DND-41 (cell line): ENCODE data around the gene BCL2L1.
A peak's percentile ranks its signal among the peaks of the same experiment; 100 is the strongest.

Source experiments
- ATAC-seq: fragments of 200-7000 bp; cut with Tn5 transposase; 3 replicates; pipeline ENCODE4 v1.9.1; 2021; ENCODE audit warnings: low read depth; ENCODE audit not compliant: insufficient read depth
- DNase-seq: peaks from one replicate; pipeline ENCODE4 v3.0.0-alpha.2; 2020
- H2AFZ ChIP-seq: 2 replicates; pipeline ENCODE4 v1.6.0; 2012; ENCODE audit warnings: low read depth, low read length
- H3K27ac ChIP-seq: 2 replicates; pipeline ENCODE4 v1.5.1; 2012; ENCODE audit warnings: low read length, inconsistent platforms
- H3K27me3 ChIP-seq: fragments of 200-600 bp; sonication (generic); 2 replicates; pipeline ENCODE4 v1.6.0; 2012; ENCODE audit warnings: low read length, mild to moderate bottlenecking, inconsistent platforms; ENCODE audit not compliant: insufficient read depth, poor library complexity
- H3K36me3 ChIP-seq: 2 replicates; pipeline ENCODE4 v1.5.1; 2012; ENCODE audit warnings: low read length, inconsistent platforms; ENCODE audit not compliant: insufficient read depth
- H3K4me1 ChIP-seq: 2 replicates; pipeline ENCODE4 v1.5.1; 2012; ENCODE audit warnings: mild to moderate bottlenecking, low read length; ENCODE audit not compliant: insufficient read depth
- H3K4me2 ChIP-seq: 2 replicates; pipeline ENCODE4 v1.6.0; 2012; ENCODE audit warnings: mild to moderate bottlenecking, moderate library complexity, low read length, inconsistent platforms; ENCODE audit not compliant: insufficient read depth
- H3K4me3 ChIP-seq, 2 experiments: fragments of 200-600 bp in 1 of 2; shearing (Covaris generic) in 1 of 2; 2 replicates each; pipeline ENCODE4 v1.5.1; 2012 to 2016; ENCODE audit warnings: inconsistent platforms in 2 of 2, low read length in 2 of 2, mild to moderate bottlenecking in 2 of 2, low read depth in 1 of 2, moderate library complexity in 1 of 2
- H3K79me2 ChIP-seq: 2 replicates; pipeline ENCODE4 v1.6.0; 2012; ENCODE audit warnings: low read length, inconsistent platforms; ENCODE audit not compliant: insufficient read depth
- H3K9ac ChIP-seq: 2 replicates; pipeline ENCODE4 v1.6.0; 2012; ENCODE audit warnings: low read depth, mild to moderate bottlenecking, inconsistent platforms, low read length, moderate library complexity
- H3K9me3 ChIP-seq: 2 replicates; pipeline ENCODE4 v1.5.1; 2012; ENCODE audit warnings: low read length, moderate library complexity, mild to moderate bottlenecking, inconsistent platforms; ENCODE audit not compliant: insufficient read depth, severe bottlenecking
- H4K20me1 ChIP-seq: 2 replicates; pipeline ENCODE4 v1.6.0; 2012; ENCODE audit warnings: low read length; ENCODE audit not compliant: insufficient read depth
- CTCF ChIP-seq: IDR thresholded peaks from 2 replicates; pipeline ENCODE4 v1.5.1; 2012; ENCODE audit warnings: borderline replicate concordance, low read length, moderate library complexity, mild to moderate bottlenecking; ENCODE audit not compliant: poor library complexity, severe bottlenecking; ENCODE audit errors: extremely low read depth
- EZH2 ChIP-seq: IDR thresholded peaks from 3 replicates; pipeline ENCODE4 v1.6.1; 2012; ENCODE audit warnings: borderline replicate concordance, low read depth, mild to moderate bottlenecking, moderate library complexity, low read length, inconsistent platforms; ENCODE audit not compliant: severe bottlenecking

BCL2L1 gene

DNA sequence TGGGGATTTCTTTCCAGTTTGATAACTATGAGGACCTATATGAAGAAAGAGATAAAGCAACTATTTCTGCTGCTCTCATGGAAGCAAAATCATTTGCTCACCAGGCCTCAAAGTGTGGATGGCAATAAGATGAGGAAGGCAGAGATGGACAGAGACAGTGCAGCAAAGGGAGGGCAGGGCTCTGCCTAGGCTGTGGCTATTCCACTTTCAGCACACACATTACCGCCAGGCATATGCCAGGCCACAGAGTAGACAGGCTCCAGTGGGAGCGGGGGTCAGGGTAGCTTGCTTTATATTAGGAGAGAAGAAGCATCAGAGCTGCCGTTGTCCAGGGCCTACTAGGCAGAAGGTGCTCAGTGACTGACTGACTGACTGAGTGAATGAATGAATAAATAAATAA, 40.9 kb downstream of the BCL2L1 start:
- Histone ChIP-seq H3K9ac (peak overlapping the region; percentile 95), H3K4me2 (peak overlapping the region; percentile 80), H4K20me1 (no peaks in the 10 kb centered on the region), H3K4me3 (peak overlapping the region in 1 of 2 experiments; percentile 66; a peak in 2 of 4 replicates), H3K4me1 (peaks cover 98% of the 10 kb centered on the region), H3K27me3 (no peaks in the 10 kb centered on the region), H3K27ac (peak overlapping the region; percentile 100), H3K9me3 (no peaks in the 10 kb centered on the region), H3K79me2 (peaks cover 92% of the 10 kb centered on the region), H3K36me3 (peaks cover 80% of the 10 kb centered on the region), H2AFZ (no peak overlapping the region)
- no peak for TF ChIP-seq EZH2
- TF ChIP-seq CTCF = no peak
- DNase-seq (peak; percentile 31), ATAC-seq (no peak)

DNA sequence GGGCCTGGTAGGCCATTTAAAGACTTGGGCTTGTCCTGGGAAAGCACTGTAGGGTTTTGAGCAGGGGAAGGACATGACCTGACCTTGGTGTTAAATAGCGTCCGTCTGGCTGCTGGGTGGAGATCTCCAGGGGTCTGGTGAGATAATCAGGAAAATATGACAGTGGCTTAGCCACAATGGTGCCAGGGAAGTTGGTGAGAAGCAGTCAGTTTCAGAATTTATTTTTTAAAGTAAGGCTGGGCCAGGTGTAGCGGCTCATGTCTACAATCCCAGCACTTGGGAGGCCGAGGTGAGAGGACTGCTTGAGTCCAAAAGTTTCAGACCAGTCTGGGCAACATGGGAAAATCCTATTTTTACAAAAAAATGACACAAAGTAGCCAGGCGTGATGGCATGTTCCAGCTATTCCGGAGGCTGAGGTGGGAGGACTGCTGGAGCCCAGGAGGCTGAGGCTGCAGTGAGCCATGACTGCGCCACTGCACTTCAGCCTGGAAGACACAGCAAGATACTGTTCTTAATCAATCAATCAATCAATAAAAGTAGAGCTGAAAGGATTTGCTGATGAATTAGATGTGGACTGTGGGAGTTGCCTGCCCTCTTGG, 41.4 kb downstream of the BCL2L1 start:
- peaks cover 98% of the 10 kb centered on the region for H3K4me1 ChIP-seq
- peaks cover 80% of the 10 kb centered on the region for H3K36me3 ChIP-seq
- ATAC-seq (no peak), DNase-seq (no peak)
- peaks cover 92% of the 10 kb centered on the region for H3K79me2 ChIP-seq
- no peaks in the 10 kb centered on the region for H3K9me3 ChIP-seq
- H2AFZ ChIP-seq = no peak overlapping the region
- no peaks in the 10 kb centered on the region for H4K20me1 ChIP-seq
- TF ChIP-seq EZH2 (no peak), CTCF (no peak)
- H3K27me3 ChIP-seq = no peaks in the 10 kb centered on the region
- H3K4me3 ChIP-seq = peak overlapping the region in 1 of 2 experiments; percentile 66; a peak in 2 of 4 replicates
- peak overlapping the region; percentile 100 for H3K27ac ChIP-seq
- H3K4me2 ChIP-seq = peak overlapping the region; percentile 80
- peak overlapping the region; percentile 95 for H3K9ac ChIP-seq

- Histone ChIP-seq H3K4me3 (peak overlapping the region in 1 of 2 experiments; percentile 66; a peak in 2 of 4 replicates), H3K4me1 (peaks cover 98% of the 10 kb centered on the region), H3K4me2 (peak overlapping the region; percentile 80), H2AFZ (no peak overlapping the region), H3K79me2 (peaks cover 86% of the 10 kb centered on the region), H3K36me3 (peaks cover 74% of the 10 kb centered on the region), H3K27me3 (no peaks in the 10 kb centered on the region), H3K27ac (peak overlapping the region; percentile 100), H4K20me1 (no peaks in the 10 kb centered on the region), H3K9ac (peak overlapping the region; percentile 95), H3K9me3 (no peaks in the 10 kb centered on the region)
- ATAC-seq (no peak), DNase-seq (peak; percentile 33)
- TF ChIP-seq EZH2 (no peak), CTCF (no peak)
Measured at GRCh38 chr20:31680286-31681127, 42.2 kb downstream of the BCL2L1 start.
